NCI-H1105 (cell line): ENCODE results near the gene EZR.

Source experiments
- DNase-seq: peaks from one replicate; lab custom pipeline; 2025; lab: John Stamatoyannopoulos, UW

EZR gene

GRCh38 chr6:158775832-158776231, 43.3 kb downstream of the EZR start:
- DNase-seq = no peak

GRCh38 chr6:158774717-158775449, 44.3 kb downstream of the EZR start:
- DNase-seq = no peak

GRCh38 chr6:158773581-158774449, 45.4 kb downstream of the EZR start:
- no peak for DNase-seq

- no peak for DNase-seq
These were observed 46.3 kb downstream of the EZR start for GRCh38 chr6:158772851-158773371.

GRCh38 chr6:158772172-158772571, 47.0 kb downstream of the EZR start:
- DNase-seq = no peak

- no peak for DNase-seq
These were observed 47.6 kb downstream of the EZR start for GRCh38 chr6:158771399-158772152.

GRCh38 chr6:158770533-158771330, 48.4 kb downstream of the EZR start:
- DNase-seq = peak; percentile 34

- DNase-seq = peak; percentile 90
These were observed 49.3 kb downstream of the EZR start for GRCh38 chr6:158769771-158770432.

GRCh38 chr6:158769234-158769770, 49.9 kb downstream of the EZR start:
- DNase-seq = peak; percentile 92

- DNase-seq = no peak
These were observed 50.7 kb downstream of the EZR start for GRCh38 chr6:158768436-158768835.

- DNase-seq = no peak
These were observed 51.5 kb downstream of the EZR start for GRCh38 chr6:158767709-158768108.

- no peak for DNase-seq
These were observed 52.3 kb downstream of the EZR start for GRCh38 chr6:158766621-158767455.

GRCh38 chr6:158765499-158766068, 53.6 kb downstream of the EZR start:
- DNase-seq = no peak

GRCh38 chr6:158764926-158765325, 54.2 kb downstream of the EZR start:
- no peak for DNase-seq

GRCh38 chr6:158764183-158764849, 54.9 kb downstream of the EZR start:
- no peak for DNase-seq

GRCh38 chr6:158763434-158764182, 55.6 kb downstream of the EZR start:
- DNase-seq = no peak

GRCh38 chr6:158762787-158763433, 56.3 kb downstream of the EZR start:
- no peak for DNase-seq
